GM18505 (cell line): ENCODE measurements around the gene LRRC75B.
"Not testable (repeated sequence)": the region's sequence is repeated elsewhere in the genome, so short reads cannot be mapped to it uniquely, and the experiment has no call there.

Source experiments
- ATAC-seq: cut with Tn5 transposase; IDR thresholded peaks from one replicate; pipeline ENCODE4 v1.9.1; 2021; ENCODE audit not compliant: unreplicated experiment
- POLR2A ChIP-seq: IDR thresholded peaks from 4 replicates; pipeline ENCODE4 v1.6.1; 2011; ENCODE audit warnings: borderline replicate concordance; ENCODE audit not compliant: insufficient read depth, insufficient read length; ENCODE audit errors: extremely low read depth

Gene LRRC75B

GRCh38 chr22:24607429-24607983, 14.6 kb upstream of the LRRC75B start:
- peak; percentile 57 for ATAC-seq
- peak; percentile 69 for TF ChIP-seq POLR2A

- not testable (repeated sequence) for ATAC-seq
Measured at GRCh38 chr22:24606340-24606739, 13.5 kb upstream of the LRRC75B start.

- not testable (repeated sequence) for ATAC-seq
Measured at GRCh38 chr22:24603770-24604629, 11.1 kb upstream of the LRRC75B start.

GRCh38 chr22:24602847-24603769, 10.2 kb upstream of the LRRC75B start, which contains the start of gene GGT1:
Gene GGT1, plus strand, starts transcription at chr22:24603193. Its CDS starts 7,889 bp downstream, at chr22:24611082.
- ATAC-seq, result not testable (repeated sequence)

GRCh38 chr22:24602105-24602749, 9.4 kb upstream of the LRRC75B start:
- ATAC-seq, result not testable (repeated sequence)

GRCh38 chr22:24601217-24602104, 8.6 kb upstream of the LRRC75B start:
- ATAC-seq, result no peak

GRCh38 chr22:24599958-24600715, 7.3 kb upstream of the LRRC75B start:
- not testable (repeated sequence) for ATAC-seq

More at GRCh38 chr22:24601217-24602104, 8.6 kb upstream of the LRRC75B start:
- TF ChIP-seq POLR2A, result no peak

GRCh38 chr22:24599514-24599913, 6.6 kb upstream of the LRRC75B start:
- no peak for ATAC-seq
- no peak for TF ChIP-seq POLR2A

- not testable (repeated sequence) for ATAC-seq
Measured at GRCh38 chr22:24597076-24597475, 4.2 kb upstream of the LRRC75B start.

GRCh38 chr22:24595863-24596262, 3.0 kb upstream of the LRRC75B start:
- TF ChIP-seq POLR2A, result no peak
- no peak for ATAC-seq

- no peak for TF ChIP-seq POLR2A
- ATAC-seq, result no peak
Measured at GRCh38 chr22:24595228-24595627, 2.4 kb upstream of the LRRC75B start.

- ATAC-seq, result no peak
- TF ChIP-seq POLR2A, result no peak
Measured at GRCh38 chr22:24594569-24595120, 1.8 kb upstream of the LRRC75B start.
